H9 (cell line): Measurements from ENCODE around the gene BEX4. TPM values are rescaled to one million over a fixed set of nuclear protein-coding genes. Genes with fewer than 3 reads are reported as not detected.

Experiments used
- DNase-seq: peaks from one replicate; pipeline ENCODE4 v3.0.0-alpha.2; 2017
- H2AFZ ChIP-seq: one replicate; pipeline ENCODE4 v1.6.1; 2013; ENCODE audit warnings: mild to moderate bottlenecking, low read length, control low read depth, moderate library complexity
- H2AK5ac ChIP-seq: 2 replicates; pipeline ENCODE4 v1.6.1; 2013; ENCODE audit warnings: low read length, control low read depth, mixed read lengths; ENCODE audit not compliant: insufficient read length
- H2BK120ac ChIP-seq: one replicate; pipeline ENCODE4 v1.6.1; 2013; ENCODE audit warnings: low read depth, mild to moderate bottlenecking, low read length, control low read depth, inconsistent platforms; ENCODE audit not compliant: poor library complexity, severe bottlenecking
- H2BK12ac ChIP-seq: 2 replicates; pipeline ENCODE4 v1.6.1; 2013; ENCODE audit warnings: low read length, control low read depth, mixed read lengths, low read depth; ENCODE audit not compliant: insufficient read length
- H2BK15ac ChIP-seq: 2 replicates; pipeline ENCODE4 v1.6.1; 2013; ENCODE audit warnings: low read depth, low read length, control low read depth
- H2BK20ac ChIP-seq: one replicate; pipeline ENCODE4 v1.6.1; 2013; ENCODE audit warnings: low read depth, mild to moderate bottlenecking, low read length, control low read depth, inconsistent platforms; ENCODE audit not compliant: poor library complexity, severe bottlenecking
- H2BK5ac ChIP-seq: 2 replicates; pipeline ENCODE4 v1.6.1; 2013; ENCODE audit warnings: low read length, control low read depth, mixed read lengths; ENCODE audit not compliant: insufficient read length
- H3K14ac ChIP-seq: 2 replicates; pipeline ENCODE4 v1.6.1; 2013; ENCODE audit warnings: low read length, control low read depth; ENCODE audit not compliant: insufficient read depth
- H3K18ac ChIP-seq: 2 replicates; pipeline ENCODE4 v1.6.1; 2013; ENCODE audit warnings: low read depth, mild to moderate bottlenecking, mixed read lengths, low read length, control low read depth; ENCODE audit not compliant: insufficient read length
- H3K23ac ChIP-seq: 2 replicates; pipeline ENCODE4 v1.6.1; 2013; ENCODE audit warnings: low read length, control low read depth, mixed read lengths, low read depth; ENCODE audit not compliant: insufficient read length
- H3K23me2 ChIP-seq: 2 replicates; pipeline ENCODE4 v1.6.1; 2013; ENCODE audit warnings: low read depth, mild to moderate bottlenecking, mixed read lengths, low read length, control low read depth; ENCODE audit not compliant: insufficient read length, poor library complexity, severe bottlenecking
- H3K27ac ChIP-seq: 2 replicates; pipeline ENCODE4 v1.5.1; 2013; ENCODE audit warnings: low read length, control low read depth, mixed read lengths, low read depth; ENCODE audit not compliant: insufficient read length
- H3K27me3 ChIP-seq: 2 replicates; pipeline ENCODE4 v1.6.1; 2013; ENCODE audit warnings: low read length, control low read depth, inconsistent platforms; ENCODE audit not compliant: insufficient read depth
- H3K4ac ChIP-seq: 2 replicates; pipeline ENCODE4 v1.6.1; 2013; ENCODE audit warnings: low read depth, mild to moderate bottlenecking, control low read depth, inconsistent platforms, low read length, moderate library complexity
- H3K4me1 ChIP-seq: 2 replicates; pipeline ENCODE4 v1.6.1; 2013; ENCODE audit warnings: low read length, control low read depth, inconsistent platforms; ENCODE audit not compliant: insufficient read depth
- H3K4me2 ChIP-seq: 2 replicates; pipeline ENCODE4 v1.6.1; 2013; ENCODE audit warnings: low read length, control low read depth, mixed read lengths; ENCODE audit not compliant: insufficient read length, insufficient read depth
- H3K56ac ChIP-seq: 2 replicates; pipeline ENCODE4 v1.6.1; 2013; ENCODE audit warnings: low read depth, mild to moderate bottlenecking, mixed read lengths, low read length, control low read depth; ENCODE audit not compliant: insufficient read length
- H3K79me1 ChIP-seq: 2 replicates; pipeline ENCODE4 v1.6.1; 2013; ENCODE audit warnings: low read depth, mild to moderate bottlenecking, moderate library complexity, low read length, control low read depth, inconsistent platforms; ENCODE audit not compliant: insufficient read depth, poor library complexity, severe bottlenecking
- H3K79me2 ChIP-seq: 2 replicates; pipeline ENCODE4 v1.6.1; 2013; ENCODE audit warnings: low read length, control low read depth, inconsistent platforms; ENCODE audit not compliant: insufficient read depth
- H3K9ac ChIP-seq: 2 replicates; pipeline ENCODE4 v1.6.1; 2013; ENCODE audit warnings: low read length, control low read depth, mixed read lengths; ENCODE audit not compliant: insufficient read length; ENCODE audit errors: extremely low read depth
- H3K9me3 ChIP-seq: one replicate; pipeline ENCODE4 v1.6.1; 2013; ENCODE audit warnings: low read depth, low read length, inconsistent platforms; ENCODE audit not compliant: control insufficient read depth
- H3T11ph ChIP-seq: one replicate; pipeline ENCODE4 v1.6.1; 2013; ENCODE audit warnings: mild to moderate bottlenecking, low read length, control low read depth, inconsistent platforms
- H4K20me1 ChIP-seq: one replicate; pipeline ENCODE4 v1.6.1; 2013; ENCODE audit not compliant: control insufficient read depth, insufficient read length, insufficient read depth
- H4K5ac ChIP-seq: 2 replicates; pipeline ENCODE4 v1.6.1; 2013; ENCODE audit warnings: low read depth, mild to moderate bottlenecking, mixed read lengths, low read length, control low read depth; ENCODE audit not compliant: insufficient read length
- H4K8ac ChIP-seq: replicated peaks from 2 replicates; pipeline ENCODE4 v1.6.1; 2013; ENCODE audit warnings: low read length, control low read depth, mixed read lengths, low read depth; ENCODE audit not compliant: insufficient read length
- H4K91ac ChIP-seq: 2 replicates; pipeline ENCODE4 v1.6.1; 2013; ENCODE audit warnings: low read depth, mild to moderate bottlenecking, moderate library complexity, mixed read lengths, low read length, control low read depth; ENCODE audit not compliant: insufficient read length
- H3K27ac Mint-ChIP-seq, 3 experiments: 2 replicates in 2 of 3; 3 replicates in 1 of 3; pipeline ENCODE4 v1.8.0; 2020 to 2021; ENCODE audit warnings: mixed read lengths in 3 of 3, mild to moderate bottlenecking in 1 of 3, moderate library complexity in 1 of 3
- H3K27me3 Mint-ChIP-seq: 2 replicates; pipeline ENCODE4 v1.8.0; 2021; ENCODE audit warnings: low read depth, mild to moderate bottlenecking, moderate library complexity, mixed read lengths
- H3K36me3 Mint-ChIP-seq, 3 experiments: 2 replicates in 2 of 3; 3 replicates in 1 of 3; pipeline ENCODE4 v1.8.0; 2020 to 2021; ENCODE audit warnings: low read depth in 3 of 3, mixed read lengths in 3 of 3; ENCODE audit not compliant: insufficient read depth in 1 of 3
- H3K4me1 Mint-ChIP-seq, 2 experiments: 2 replicates each; pipeline ENCODE4 v1.8.0; 2020; ENCODE audit warnings: mixed read lengths in 2 of 2
- H3K4me3 Mint-ChIP-seq, 2 experiments: 2 replicates in 1 of 2; 3 replicates in 1 of 2; pipeline ENCODE4 v1.8.0; 2020 to 2021; ENCODE audit warnings: mild to moderate bottlenecking in 2 of 2, mixed read lengths in 2 of 2, moderate library complexity in 1 of 2
- H3K9me3 Mint-ChIP-seq, 2 experiments: 2 replicates in 1 of 2; 3 replicates in 1 of 2; pipeline ENCODE4 v1.8.0; 2020; ENCODE audit warnings: mild to moderate bottlenecking in 2 of 2, mixed read lengths in 2 of 2, moderate library complexity in 1 of 2
- WGBS: extraction: QIAGEN DNeasy Blood & Tissue Kit; methylation state at CpG from one replicate; pipeline ENCODE4 v1.1.7; 2013; ENCODE audit warnings: missing lambda C conversion rate, low lambda C conversion rate, mixed read lengths; ENCODE audit not compliant: insufficient read length; ENCODE audit errors: extremely low coverage; 5-methylcytosine and 5-hydroxymethylcytosine counted together
- total RNA-seq: library from RNA; stranded (reverse); gene quantifications from 2 replicates; pipeline ENCODE4 v1.2.1, GENCODE V29; 2021
- TF ChIP-seq, protein P1 (sequence below): fragments of 200-600 bp; sonication (generic); conservative IDR thresholded peaks from 3 replicates; pipeline ENCODE4 v1.8.0; 2021; ENCODE audit warnings: antibody characterized with exemption, mild to moderate bottlenecking

The BEX4 gene
- total RNA-seq, 1 experiment from 2014 or later = 48.2 TPM

- H3K4me1 ChIP-seq = no peaks in the 10 kb centered on the region
- no peak overlapping the region for H3K4me2 ChIP-seq
- H3K79me1 ChIP-seq = no peaks in the 10 kb centered on the region
- no peak overlapping the region for H3T11ph ChIP-seq
- H3K4me1 Mint-ChIP-seq = no peaks in the 10 kb centered on the region
- H2BK20ac ChIP-seq = no peak overlapping the region
- H3K27ac Mint-ChIP-seq = no peak overlapping the region
- H3K27me3 Mint-ChIP-seq = no peaks in the 10 kb centered on the region
- H3K23ac ChIP-seq = no peak overlapping the region
- H3K4ac ChIP-seq = no peak overlapping the region
- no peak overlapping the region for H4K5ac ChIP-seq
- H2AFZ ChIP-seq = no peak overlapping the region
- H2BK15ac ChIP-seq = no peak overlapping the region
- no peak overlapping the region for H3K27ac ChIP-seq
- H3K27me3 ChIP-seq = no peaks in the 10 kb centered on the region
- no peak overlapping the region for H2BK120ac ChIP-seq
- H4K8ac ChIP-seq = no peak overlapping the region
- no CpG with 5 or more reads among the region's 1 CpG for WGBS
- H3K23me2 ChIP-seq = no peaks in the 10 kb centered on the region
- H2BK5ac ChIP-seq = no peak overlapping the region
- no peak overlapping the region for H2AK5ac ChIP-seq
- H3K79me2 ChIP-seq = no peaks in the 10 kb centered on the region
- no peak for DNase-seq
- no peak overlapping the region for H2BK12ac ChIP-seq
- no peak overlapping the region for H3K56ac ChIP-seq
- no peak overlapping the region for H3K18ac ChIP-seq
- peaks cover 0 to 46% of the 10 kb centered on the region in 2 experiments; a peak in 3 of 5 replicates for H3K9me3 Mint-ChIP-seq
- H4K91ac ChIP-seq = no peak overlapping the region
- no peaks in the 10 kb centered on the region for H4K20me1 ChIP-seq
- TF ChIP-seq, protein P1, sequence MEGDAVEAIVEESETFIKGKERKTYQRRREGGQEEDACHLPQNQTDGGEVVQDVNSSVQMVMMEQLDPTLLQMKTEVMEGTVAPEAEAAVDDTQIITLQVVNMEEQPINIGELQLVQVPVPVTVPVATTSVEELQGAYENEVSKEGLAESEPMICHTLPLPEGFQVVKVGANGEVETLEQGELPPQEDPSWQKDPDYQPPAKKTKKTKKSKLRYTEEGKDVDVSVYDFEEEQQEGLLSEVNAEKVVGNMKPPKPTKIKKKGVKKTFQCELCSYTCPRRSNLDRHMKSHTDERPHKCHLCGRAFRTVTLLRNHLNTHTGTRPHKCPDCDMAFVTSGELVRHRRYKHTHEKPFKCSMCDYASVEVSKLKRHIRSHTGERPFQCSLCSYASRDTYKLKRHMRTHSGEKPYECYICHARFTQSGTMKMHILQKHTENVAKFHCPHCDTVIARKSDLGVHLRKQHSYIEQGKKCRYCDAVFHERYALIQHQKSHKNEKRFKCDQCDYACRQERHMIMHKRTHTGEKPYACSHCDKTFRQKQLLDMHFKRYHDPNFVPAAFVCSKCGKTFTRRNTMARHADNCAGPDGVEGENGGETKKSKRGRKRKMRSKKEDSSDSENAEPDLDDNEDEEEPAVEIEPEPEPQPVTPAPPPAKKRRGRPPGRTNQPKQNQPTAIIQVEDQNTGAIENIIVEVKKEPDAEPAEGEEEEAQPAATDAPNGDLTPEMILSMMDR = no peak
- no peak overlapping the region for H3K14ac ChIP-seq
- no peaks in the 10 kb centered on the region for H3K36me3 Mint-ChIP-seq
- no peak overlapping the region for H3K4me3 Mint-ChIP-seq
- H3K9ac ChIP-seq = no peak overlapping the region
- H3K9me3 ChIP-seq = no peaks in the 10 kb centered on the region
Observed at GRCh38 chrX:103236296-103236695, 21.4 kb downstream of the BEX4 start.
